ENCODE measurements around the gene ZNF766.

- no peak for TF ChIP-seq CTCF (IDR thresholded peaks at IDR 0.05; ENCODE audit: insufficient read depth, low read depth, low read length)
- no peak for TF ChIP-seq EZH2 (IDR thresholded peaks at IDR 0.05; ENCODE audit: insufficient read depth, low read length)
These were observed 45.2 kb upstream of the ZNF766 start for GRCh38 chr19:52224211-52224610.
